Nephron (organoid): ENCODE results near the gene CEACAM6.
"Not testable (repeated sequence)": the region's sequence is repeated elsewhere in the genome, so short reads cannot be mapped to it uniquely, and the experiment has no call there.

Source experiments
- H3K27ac Mint-ChIP-seq, 3 experiments: 2 replicates each; pipeline ENCODE4 v1.8.0; 2020; ENCODE audit warnings: mixed read lengths in 3 of 3, mild to moderate bottlenecking in 2 of 3, moderate library complexity in 1 of 3
- H3K27me3 Mint-ChIP-seq: 2 replicates; pipeline ENCODE4 v1.8.0; 2021; ENCODE audit warnings: low read depth, mild to moderate bottlenecking, moderate library complexity, mixed read lengths
- H3K36me3 Mint-ChIP-seq: 2 replicates; pipeline ENCODE4 v1.8.0; 2020; ENCODE audit warnings: low read depth, mixed read lengths
- H3K4me1 Mint-ChIP-seq: 2 replicates; pipeline ENCODE4 v1.8.0; 2020; ENCODE audit warnings: mixed read lengths
- H3K4me3 Mint-ChIP-seq, 3 experiments: 2 replicates each; pipeline ENCODE4 v1.8.0; 2020; ENCODE audit warnings: mild to moderate bottlenecking in 3 of 3, mixed read lengths in 3 of 3, moderate library complexity in 2 of 3
- H3K9me3 Mint-ChIP-seq: 2 replicates; pipeline ENCODE4 v1.8.0; 2020; ENCODE audit warnings: mixed read lengths
- TF ChIP-seq, protein P1 (sequence below), 3 experiments: fragments of 200-600 bp; sonication (generic); IDR thresholded peaks; one replicate each; pipeline ENCODE4 v1.5.0; 2021; ENCODE audit warnings: antibody characterized with exemption in 3 of 3; ENCODE audit not compliant: unreplicated experiment in 3 of 3

The CEACAM6 gene

DNA sequence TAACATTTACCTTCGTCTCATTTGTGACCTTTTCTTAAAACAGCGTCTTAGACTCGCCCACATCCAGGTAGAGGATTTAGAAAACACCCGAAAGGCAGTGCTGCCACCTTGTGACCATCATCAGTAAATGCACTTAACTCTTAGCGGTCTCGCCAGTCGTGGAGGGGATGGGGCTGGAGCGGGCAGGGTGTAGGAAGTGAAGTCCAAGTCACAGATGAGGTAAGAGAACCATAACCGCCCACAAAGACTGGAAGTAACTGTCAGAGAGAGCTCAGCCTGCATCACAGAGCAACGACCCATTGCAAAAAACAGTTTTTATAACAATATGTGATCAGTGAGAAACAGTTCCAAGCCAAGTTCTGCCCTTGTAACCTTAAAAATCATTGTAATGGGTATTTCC is 30.3 kb downstream of the CEACAM6 start:
- Mint-ChIP-seq H3K27ac (no peak overlapping the region), H3K4me3 (no peak overlapping the region), H3K4me1 (no peaks in the 10 kb centered on the region), H3K27me3 (peaks cover 56% of the 10 kb centered on the region), H3K36me3 (no peaks in the 10 kb centered on the region), H3K9me3 (no peaks in the 10 kb centered on the region)
- TF ChIP-seq, protein P1, sequence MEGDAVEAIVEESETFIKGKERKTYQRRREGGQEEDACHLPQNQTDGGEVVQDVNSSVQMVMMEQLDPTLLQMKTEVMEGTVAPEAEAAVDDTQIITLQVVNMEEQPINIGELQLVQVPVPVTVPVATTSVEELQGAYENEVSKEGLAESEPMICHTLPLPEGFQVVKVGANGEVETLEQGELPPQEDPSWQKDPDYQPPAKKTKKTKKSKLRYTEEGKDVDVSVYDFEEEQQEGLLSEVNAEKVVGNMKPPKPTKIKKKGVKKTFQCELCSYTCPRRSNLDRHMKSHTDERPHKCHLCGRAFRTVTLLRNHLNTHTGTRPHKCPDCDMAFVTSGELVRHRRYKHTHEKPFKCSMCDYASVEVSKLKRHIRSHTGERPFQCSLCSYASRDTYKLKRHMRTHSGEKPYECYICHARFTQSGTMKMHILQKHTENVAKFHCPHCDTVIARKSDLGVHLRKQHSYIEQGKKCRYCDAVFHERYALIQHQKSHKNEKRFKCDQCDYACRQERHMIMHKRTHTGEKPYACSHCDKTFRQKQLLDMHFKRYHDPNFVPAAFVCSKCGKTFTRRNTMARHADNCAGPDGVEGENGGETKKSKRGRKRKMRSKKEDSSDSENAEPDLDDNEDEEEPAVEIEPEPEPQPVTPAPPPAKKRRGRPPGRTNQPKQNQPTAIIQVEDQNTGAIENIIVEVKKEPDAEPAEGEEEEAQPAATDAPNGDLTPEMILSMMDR (IDR thresholded peaks at IDR 0.05; ENCODE audit: unreplicated experiment in 3 of 3): peak; percentile 64 to 71 (median 69)

DNA sequence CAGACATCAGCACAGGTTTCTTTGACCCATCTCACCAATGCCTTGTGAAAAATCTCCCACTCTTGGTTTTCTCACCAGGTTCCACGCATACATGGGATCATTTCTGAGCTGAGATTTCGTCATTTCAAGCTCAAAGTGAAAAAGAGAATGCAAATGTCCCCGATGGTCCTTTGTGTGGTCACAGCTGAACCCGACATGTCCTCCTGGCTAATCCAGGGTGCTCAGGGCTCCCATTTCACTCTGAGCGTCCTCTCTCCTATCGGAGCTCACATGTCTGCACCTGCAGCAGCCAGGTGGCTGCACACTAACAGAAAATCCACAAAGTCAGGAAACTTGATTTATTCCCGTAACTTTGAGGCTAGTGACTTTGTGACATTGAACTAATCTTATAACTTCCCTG is 31.7 kb downstream of the CEACAM6 start:
- Mint-ChIP-seq H3K27ac (no peak overlapping the region), H3K4me1 (no peaks in the 10 kb centered on the region), H3K36me3 (no peaks in the 10 kb centered on the region), H3K9me3 (no peaks in the 10 kb centered on the region), H3K4me3 (no peak overlapping the region), H3K27me3 (peaks cover 69% of the 10 kb centered on the region)
- TF ChIP-seq, protein P1 (IDR thresholded peaks at IDR 0.05; ENCODE audit: unreplicated experiment in 3 of 3): no peak

DNA sequence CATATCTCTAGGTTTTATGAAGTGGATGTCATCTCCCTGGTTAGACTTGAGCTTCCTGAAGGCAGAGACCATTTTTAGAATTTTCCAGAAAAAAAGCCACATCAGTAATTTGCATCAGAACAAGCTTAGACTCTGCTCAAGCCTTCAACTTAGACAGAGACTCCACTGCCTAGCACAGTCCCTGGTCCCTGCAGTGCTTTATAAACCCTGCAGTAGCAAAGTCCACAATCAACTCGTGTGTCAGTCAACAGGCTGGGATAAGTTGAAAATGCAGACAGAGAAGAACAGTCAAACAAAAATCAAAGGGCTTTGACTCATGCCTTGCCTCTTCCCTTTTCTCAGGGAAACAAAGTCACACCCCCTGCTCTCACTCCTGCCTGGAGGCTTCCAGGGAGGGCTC is 33.2 kb downstream of the CEACAM6 start:
- not testable (repeated sequence) for H3K9me3 Mint-ChIP-seq, H3K4me1 Mint-ChIP-seq, H3K36me3 Mint-ChIP-seq, H3K4me3 Mint-ChIP-seq, H3K27ac Mint-ChIP-seq
- peaks cover 76% of the 10 kb centered on the region for H3K27me3 Mint-ChIP-seq

DNA sequence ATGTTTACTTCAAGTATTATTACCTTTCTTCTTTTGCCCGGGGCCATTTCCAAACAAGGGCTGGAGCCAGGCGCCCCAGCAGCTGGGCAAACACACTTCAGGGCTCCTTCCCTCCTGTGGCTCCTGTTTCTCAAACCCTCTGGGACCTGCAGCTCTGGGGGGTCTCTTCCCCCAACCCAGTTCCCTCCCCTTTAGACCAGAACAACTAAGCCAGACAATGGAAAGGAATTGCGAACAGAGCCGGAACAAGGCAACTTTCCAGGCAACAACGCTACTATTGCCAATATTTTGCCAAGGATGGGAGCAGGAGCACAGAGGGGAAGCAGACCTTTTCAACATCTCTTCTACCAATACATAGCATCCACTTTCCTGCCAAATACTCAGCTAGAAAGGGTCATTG is 33.7 kb downstream of the CEACAM6 start:
- not testable (repeated sequence) for H3K4me1 Mint-ChIP-seq, H3K36me3 Mint-ChIP-seq, H3K4me3 Mint-ChIP-seq, H3K9me3 Mint-ChIP-seq, H3K27ac Mint-ChIP-seq
- H3K27me3 Mint-ChIP-seq: peaks cover 73% of the 10 kb centered on the region

DNA sequence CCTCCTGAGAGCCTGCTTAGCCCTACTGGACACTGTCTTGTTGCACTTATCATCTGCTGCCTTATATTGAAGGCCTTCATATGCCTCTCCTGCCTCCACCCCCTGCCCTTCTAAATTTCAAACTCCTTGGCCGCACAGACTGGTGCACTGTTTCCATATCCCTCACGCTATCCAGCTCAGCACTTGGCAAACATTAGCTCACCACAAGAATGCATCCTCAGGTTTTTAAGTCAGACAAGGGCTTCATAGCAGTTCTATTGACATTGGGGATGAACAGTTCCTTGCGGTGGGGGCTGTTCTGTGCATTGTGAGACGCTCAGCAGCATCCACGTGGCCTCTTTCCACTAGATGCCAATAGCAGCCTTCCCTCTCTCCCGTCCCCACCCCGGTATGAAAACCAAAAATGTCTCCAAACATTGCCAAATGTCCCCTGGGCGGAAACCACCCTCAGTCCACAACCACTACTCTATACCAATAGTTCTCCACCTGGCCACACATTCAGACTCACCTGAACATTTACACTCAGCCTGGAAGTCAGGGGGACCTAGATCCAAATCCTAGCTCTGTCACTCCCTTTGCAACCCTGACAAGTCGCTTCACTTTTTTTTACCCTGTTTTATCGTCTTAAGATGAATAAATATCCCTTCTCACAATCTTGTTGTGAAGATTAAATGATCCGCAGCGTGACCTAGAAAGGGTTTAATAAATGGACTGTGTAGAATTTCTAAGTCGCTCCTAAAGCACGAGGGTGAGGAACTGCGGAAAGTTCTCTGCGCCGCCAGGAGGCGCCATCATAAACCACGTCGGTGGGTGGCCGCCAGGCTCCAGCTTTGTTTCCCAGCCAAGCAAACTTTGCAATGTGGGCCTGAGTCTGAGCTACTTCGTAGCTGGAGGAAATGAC is 37.4 kb downstream of the CEACAM6 start:
- Mint-ChIP-seq H3K36me3 (no peaks in the 10 kb centered on the region), H3K4me1 (no peaks in the 10 kb centered on the region), H3K27me3 (peaks cover 53% of the 10 kb centered on the region), H3K9me3 (no peaks in the 10 kb centered on the region), H3K27ac (no peak overlapping the region), H3K4me3 (no peak overlapping the region)
- TF ChIP-seq, protein P1 (IDR thresholded peaks at IDR 0.05; ENCODE audit: unreplicated experiment in 3 of 3): peak; percentile 37 to 60 (median 46)

DNA sequence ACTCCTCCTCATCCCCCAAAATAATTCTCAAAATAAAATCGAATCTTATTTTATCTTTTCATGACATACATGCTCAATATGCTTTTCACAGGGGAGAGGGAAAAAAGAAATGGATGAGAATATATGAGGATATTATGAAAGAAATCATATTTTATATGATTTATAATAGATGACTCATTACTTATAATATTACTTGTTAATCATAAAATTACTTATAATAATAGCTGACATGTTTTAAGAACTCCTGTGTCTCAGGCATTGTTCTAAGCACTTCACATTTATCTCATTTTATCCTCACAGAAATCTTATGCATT is 38.0 kb downstream of the CEACAM6 start:
- Mint-ChIP-seq H3K9me3 (no peaks in the 10 kb centered on the region), H3K4me1 (no peaks in the 10 kb centered on the region), H3K27me3 (peaks cover 53% of the 10 kb centered on the region), H3K27ac (no peak overlapping the region), H3K4me3 (no peak overlapping the region), H3K36me3 (no peaks in the 10 kb centered on the region)
- TF ChIP-seq, protein P1 (IDR thresholded peaks at IDR 0.05; ENCODE audit: unreplicated experiment in 3 of 3): no peak

DNA sequence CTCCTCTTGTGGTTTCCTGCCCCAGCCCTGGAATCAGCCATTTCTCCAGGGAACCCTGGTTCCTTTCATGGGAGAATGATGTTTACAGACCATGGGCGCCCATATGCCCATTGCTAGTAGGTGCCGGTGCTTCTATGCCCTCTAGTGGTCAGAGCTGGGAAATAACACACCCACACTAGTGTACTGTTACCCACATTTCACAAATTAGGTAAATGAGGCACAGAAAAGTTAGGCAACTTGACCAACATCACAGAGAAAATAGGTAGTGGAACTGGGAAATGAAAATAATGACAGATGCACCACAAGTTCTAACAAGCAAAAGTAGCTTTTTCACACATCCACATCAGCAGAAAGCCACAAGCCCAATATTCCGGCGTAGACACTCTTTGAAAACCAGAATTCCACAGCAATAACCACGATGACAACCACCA is 39.7 kb downstream of the CEACAM6 start:
- Mint-ChIP-seq H3K27ac (no peak overlapping the region), H3K9me3 (no peaks in the 10 kb centered on the region), H3K36me3 (no peaks in the 10 kb centered on the region), H3K4me1 (no peaks in the 10 kb centered on the region), H3K4me3 (no peak overlapping the region), H3K27me3 (peaks cover 47% of the 10 kb centered on the region)
- TF ChIP-seq, protein P1 (IDR thresholded peaks at IDR 0.05; ENCODE audit: unreplicated experiment in 3 of 3): peak; percentile 61 to 64 (median 62)
